GM19043 (cell line): ENCODE data around the gene FMN2.

Source experiments
- ATAC-seq: cut with Tn5 transposase; IDR thresholded peaks from one replicate; pipeline ENCODE4 v1.9.1; 2021; ENCODE audit warnings: low read depth; ENCODE audit not compliant: unreplicated experiment

The FMN2 gene

GRCh38 chr1:240349695-240350094, 258.0 kb downstream of the FMN2 start:
- ATAC-seq, result no peak

GRCh38 chr1:240350910-240351331, 259.2 kb downstream of the FMN2 start:
- no peak for ATAC-seq

GRCh38 chr1:240351690-240352089, 260.0 kb downstream of the FMN2 start:
- no peak for ATAC-seq

GRCh38 chr1:240352769-240353168, 261.1 kb downstream of the FMN2 start:
- no peak for ATAC-seq

- no peak for ATAC-seq
These were observed 264.9 kb downstream of the FMN2 start for GRCh38 chr1:240356568-240356967.

- ATAC-seq, result no peak
These were observed 270.4 kb downstream of the FMN2 start for GRCh38 chr1:240362046-240362445.

GRCh38 chr1:240362826-240363225, 271.1 kb downstream of the FMN2 start:
- ATAC-seq, result no peak

GRCh38 chr1:240363315-240363714, 271.6 kb downstream of the FMN2 start:
- ATAC-seq, result no peak

GRCh38 chr1:240363914-240364313, 272.2 kb downstream of the FMN2 start:
- no peak for ATAC-seq

GRCh38 chr1:240366636-240367035, 275.0 kb downstream of the FMN2 start:
- ATAC-seq, result no peak

- no peak for ATAC-seq
These were observed 293.9 kb downstream of the FMN2 start for GRCh38 chr1:240385551-240385950.

- ATAC-seq, result no peak
These were observed 294.6 kb downstream of the FMN2 start for GRCh38 chr1:240385985-240386978.

GRCh38 chr1:240387051-240387450, 295.4 kb downstream of the FMN2 start:
- ATAC-seq, result no peak

- ATAC-seq, result no peak
These were observed 300.1 kb downstream of the FMN2 start for GRCh38 chr1:240391660-240392260.

- no peak for ATAC-seq
These were observed 302.7 kb downstream of the FMN2 start for GRCh38 chr1:240394353-240394752.

- no peak for ATAC-seq
These were observed 303.7 kb downstream of the FMN2 start for GRCh38 chr1:240395336-240395735.

- no peak for ATAC-seq
These were observed 307.7 kb downstream of the FMN2 start for GRCh38 chr1:240399381-240399780.

- ATAC-seq, result no peak
These were observed 310.0 kb downstream of the FMN2 start for GRCh38 chr1:240401731-240402130.

- no peak for ATAC-seq
These were observed 310.6 kb downstream of the FMN2 start for GRCh38 chr1:240402326-240402725.

GRCh38 chr1:240404286-240404685, 312.6 kb downstream of the FMN2 start:
- ATAC-seq, result no peak

GRCh38 chr1:240405751-240406150, 314.1 kb downstream of the FMN2 start:
- no peak for ATAC-seq

- no peak for ATAC-seq
These were observed 315.7 kb downstream of the FMN2 start for GRCh38 chr1:240407407-240407806.
